Endometrial microvascular endothelial cells (primary cell): Measurements from ENCODE around the gene MNAT1. TPM values are rescaled to one million over a fixed set of nuclear protein-coding genes. Genes with fewer than 3 reads are reported as not detected.

Experiments
- in situ Hi-C: cut with HindIII; loops from 2 replicates; pipeline ENCODE4 v1.10.0; 2017; ENCODE audit warnings: low sequenced_read_pairs, low pct_unique_long_range_greater_than_20kb; ENCODE audit errors: inconsistent ontology term
- total RNA-seq: library from RNA; depleted of rRNA; stranded (reverse); fragments of >200 nt; gene quantifications from one replicate; pipeline ENCODE4 v1.2.3, GENCODE V29; 2015; ENCODE audit errors: inconsistent ontology term

Gene MNAT1
- total RNA-seq, 1 donor from 2014 or later: 29.2 TPM

GRCh38 chr14:60943637-60944032 lies 209.1 kb downstream of the MNAT1 start:
- in situ Hi-C loops: no loop called here

GRCh38 chr14:60944204-60944603 lies 209.6 kb downstream of the MNAT1 start:
- in situ Hi-C loops: no loop called here

DNA sequence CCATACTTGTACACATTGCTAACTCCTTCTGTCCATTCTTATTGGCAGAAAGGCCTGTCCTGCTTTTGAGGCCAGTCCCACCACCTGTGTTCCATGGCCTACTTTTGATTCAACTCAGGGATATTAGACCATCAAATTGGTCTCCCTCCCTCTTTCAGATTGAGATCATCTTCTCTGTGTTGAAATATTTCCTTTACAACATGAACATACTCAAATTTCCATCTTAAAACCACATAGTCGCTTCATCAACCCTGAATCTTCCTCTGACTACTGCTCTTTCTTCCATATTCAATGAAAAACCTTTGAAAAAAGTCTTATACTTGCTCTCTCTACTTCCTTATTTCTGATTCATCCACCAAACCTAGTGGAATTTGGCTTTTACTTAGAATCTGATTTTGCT lies 211.4 kb downstream of the MNAT1 start:
- in situ Hi-C loops: no loop called here

- in situ Hi-C loops: no loop called here
These were observed 212.2 kb downstream of the MNAT1 start for GRCh38 chr14:60946773-60947172.

GRCh38 chr14:60951776-60952435 lies 217.3 kb downstream of the MNAT1 start:
- in situ Hi-C loops: no loop called here

- in situ Hi-C loops: no loop called here
These were observed 221.6 kb downstream of the MNAT1 start for GRCh38 chr14:60956202-60956601.

DNA sequence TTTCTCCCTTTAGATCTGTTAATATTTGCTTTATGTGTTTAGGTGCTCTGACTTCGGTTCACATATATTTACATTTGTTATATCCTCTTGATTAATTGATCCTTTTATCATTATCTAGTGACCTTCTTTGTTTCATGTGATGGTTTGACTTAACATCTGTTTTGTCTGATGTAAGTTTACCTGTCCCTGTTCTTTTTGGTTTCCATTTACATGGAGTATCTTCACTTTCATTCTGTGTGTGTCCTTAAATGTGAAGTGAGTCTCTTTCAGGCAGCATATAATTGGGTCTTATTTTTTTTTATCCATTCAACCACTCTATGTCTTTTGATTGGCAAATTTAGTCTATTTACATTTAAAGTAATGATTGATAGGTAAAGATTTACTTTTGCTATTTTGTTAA lies 222.1 kb downstream of the MNAT1 start:
- in situ Hi-C loops: no loop called here

DNA sequence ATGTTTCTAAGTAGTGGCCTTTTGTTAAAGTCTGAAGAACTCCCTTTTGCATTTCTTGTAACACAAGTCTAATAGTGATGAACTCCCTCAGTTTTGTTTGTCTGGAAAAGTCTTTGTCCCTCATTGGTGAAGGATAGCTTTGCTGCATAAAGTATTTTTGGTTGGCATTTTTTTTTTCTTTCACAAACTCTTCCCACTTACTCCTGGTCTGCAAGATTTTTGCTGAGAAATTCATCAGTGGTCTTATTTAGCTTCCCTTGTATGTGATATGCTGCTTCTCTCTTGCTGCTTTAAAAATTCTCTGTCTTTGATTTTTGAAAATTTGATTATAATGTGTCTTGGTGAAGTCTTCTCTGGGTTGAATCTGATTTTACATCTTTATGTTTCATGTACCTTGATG lies 223.6 kb downstream of the MNAT1 start:
- in situ Hi-C loops: no loop called here

DNA sequence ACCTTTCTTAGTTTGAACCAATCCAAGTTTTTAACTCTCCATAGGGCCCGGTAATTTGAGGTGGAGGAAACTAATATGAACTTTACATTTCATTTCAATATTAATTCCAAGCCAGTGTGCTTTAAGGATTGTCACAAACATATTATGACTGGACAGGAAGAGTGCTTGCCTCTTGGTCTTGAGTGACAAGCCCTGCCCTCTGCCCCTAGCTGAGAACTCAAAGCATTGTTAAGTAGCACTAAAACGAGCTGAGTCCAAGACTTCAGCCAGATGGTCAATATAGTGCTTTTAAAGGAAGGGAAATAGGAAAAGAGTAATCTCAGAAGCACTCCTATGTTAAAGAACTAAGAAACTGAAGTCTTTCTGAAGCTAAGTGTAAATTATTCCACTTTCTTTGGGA lies 229.2 kb downstream of the MNAT1 start:
- in situ Hi-C loops: no loop called here

DNA sequence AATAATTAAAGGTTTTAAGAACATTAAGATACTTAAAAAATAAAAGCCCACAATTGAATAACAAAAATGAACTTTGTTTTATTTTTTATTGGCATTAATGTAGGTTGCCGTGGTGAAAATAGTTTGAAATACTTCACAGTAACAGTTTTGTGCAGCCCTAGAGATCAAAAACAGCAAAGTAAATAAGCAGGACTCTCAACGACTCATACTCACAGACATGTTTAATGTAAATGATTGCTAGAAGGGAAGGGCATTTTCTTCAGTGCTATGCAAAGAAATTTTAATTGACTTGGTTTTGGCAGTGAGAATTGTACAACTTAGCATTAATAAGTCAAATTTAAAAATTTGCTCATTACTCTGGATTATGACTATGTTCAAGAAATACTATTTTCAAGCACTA lies 230.3 kb downstream of the MNAT1 start:
- in situ Hi-C loops: no loop called here

GRCh38 chr14:60965402-60965801 lies 230.8 kb downstream of the MNAT1 start:
- in situ Hi-C loops: no loop called here

GRCh38 chr14:60968099-60968498 lies 233.5 kb downstream of the MNAT1 start:
- in situ Hi-C loops: no loop called here

DNA sequence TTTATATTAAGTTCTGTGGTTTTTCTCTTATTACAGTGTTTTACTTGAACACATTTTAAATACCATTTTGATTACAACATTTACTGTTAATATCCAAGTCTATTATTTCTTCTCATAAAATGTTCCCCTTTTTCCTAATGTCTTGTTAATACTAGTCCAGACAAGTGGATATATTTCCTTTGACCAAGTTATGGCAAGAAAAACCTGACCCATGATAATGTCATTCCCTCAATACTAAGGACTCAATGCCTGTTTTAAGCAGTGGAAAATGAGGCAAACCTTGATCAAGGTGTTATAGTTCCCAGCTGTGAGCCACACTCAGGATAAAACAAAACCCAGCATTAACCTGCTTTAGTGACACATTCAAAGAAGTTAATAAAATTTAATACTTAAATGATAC lies 234.1 kb downstream of the MNAT1 start:
- in situ Hi-C loops: no loop called here

DNA sequence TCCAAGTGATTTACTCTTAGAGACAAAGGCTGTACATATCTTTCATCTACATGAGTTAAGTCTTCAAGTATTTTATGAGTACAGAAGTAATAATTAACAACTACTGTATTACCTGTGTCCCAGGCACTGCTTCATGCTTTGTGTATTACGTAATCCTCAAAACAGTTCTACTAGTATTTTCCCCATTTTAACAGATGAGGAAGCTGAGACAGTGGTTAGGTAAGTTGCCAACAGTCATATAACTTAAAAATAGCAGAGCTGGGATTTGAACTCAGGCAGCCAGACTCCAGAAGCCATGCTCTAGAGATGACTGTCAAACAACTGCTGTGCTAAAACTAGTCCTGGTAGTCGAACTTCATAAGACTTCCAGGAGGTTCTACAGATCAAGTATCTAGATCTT lies 235.6 kb downstream of the MNAT1 start:
- in situ Hi-C loops: no loop called here

GRCh38 chr14:60971271-60971670 lies 236.7 kb downstream of the MNAT1 start:
- in situ Hi-C loops: no loop called here

DNA sequence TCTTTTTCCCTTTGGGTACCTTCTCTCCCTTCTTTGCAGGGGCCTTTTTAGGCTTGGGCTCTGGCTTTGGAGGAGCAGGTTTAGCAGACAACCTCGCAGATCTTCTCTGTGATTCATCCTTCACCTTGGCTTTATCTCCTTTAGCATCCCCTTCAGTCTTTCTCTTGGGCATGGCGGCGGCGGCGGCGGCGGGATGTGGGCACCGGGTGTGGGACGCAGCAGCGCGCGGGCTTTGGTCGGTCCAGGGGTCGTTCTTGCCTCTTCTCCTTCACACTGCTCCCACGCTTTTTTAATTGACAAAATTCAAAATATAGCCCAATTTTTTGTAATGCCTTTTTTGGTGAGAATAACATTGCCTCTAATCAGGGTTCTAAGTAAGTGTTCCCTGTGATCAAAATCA lies 237.7 kb downstream of the MNAT1 start:
- in situ Hi-C loops: no loop called here

DNA sequence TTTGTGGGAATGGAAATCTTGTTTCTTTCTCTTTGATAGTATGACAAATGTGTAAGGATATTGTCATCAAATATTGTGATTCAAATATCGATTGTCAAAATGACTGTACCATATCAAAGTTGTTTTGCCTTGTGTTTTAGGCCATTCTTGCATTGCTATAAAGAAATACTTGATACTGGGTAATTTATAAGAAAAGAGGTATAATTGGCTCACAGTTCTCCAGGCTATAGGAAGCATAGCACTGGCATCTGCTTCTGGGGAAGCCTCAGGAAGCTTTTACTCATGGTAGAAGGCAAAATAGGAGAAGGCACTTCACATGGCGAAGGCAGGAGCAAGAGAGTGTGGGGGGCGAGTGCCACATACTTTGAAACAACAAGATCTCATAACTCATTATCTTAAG lies 238.5 kb downstream of the MNAT1 start:
- in situ Hi-C loops: no loop called here

DNA sequence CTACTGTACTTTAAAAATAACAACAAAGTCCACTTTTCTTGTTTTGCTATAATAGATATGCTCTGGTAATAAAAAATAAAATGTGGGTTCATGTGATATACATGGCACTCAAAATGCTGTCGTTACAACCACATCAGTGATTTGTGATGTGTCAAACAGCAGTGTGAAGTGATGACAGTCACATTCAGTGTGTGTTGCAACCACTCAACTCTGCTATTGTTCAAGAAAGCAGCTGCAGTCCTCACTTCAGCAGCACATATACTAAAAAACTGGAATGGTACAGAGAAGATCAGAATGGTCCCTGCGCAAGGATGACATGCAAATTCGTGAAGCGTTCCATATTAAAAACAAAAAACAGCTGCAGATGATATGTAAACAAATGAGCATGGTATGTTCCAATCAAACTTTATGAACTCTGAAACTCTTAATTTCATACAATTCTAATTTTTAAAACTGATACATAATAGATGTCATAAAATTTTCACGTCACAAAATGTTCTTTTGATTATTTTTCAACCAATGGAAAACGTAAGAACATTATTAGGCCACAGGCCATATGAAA lies 239.6 kb downstream of the MNAT1 start:
- in situ Hi-C loops: no loop called here

DNA sequence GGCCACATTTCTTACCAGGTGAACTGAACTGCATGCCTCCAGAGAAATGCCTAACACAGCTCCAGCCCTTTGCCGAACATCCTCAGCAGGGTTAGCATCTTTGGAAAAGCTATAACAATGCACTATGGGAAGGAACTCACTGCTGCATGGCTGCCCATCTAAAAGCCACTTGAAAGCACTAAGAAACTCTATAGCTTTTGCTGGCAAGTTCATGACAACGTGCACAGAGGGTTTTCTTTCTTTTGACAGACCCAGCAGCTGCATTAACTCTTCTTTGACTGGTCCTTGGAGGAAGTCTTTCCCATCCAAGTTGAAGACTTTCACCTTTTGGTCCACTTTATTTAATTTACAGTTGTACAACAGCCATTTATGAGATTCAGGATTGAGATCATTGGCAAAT lies 241.0 kb downstream of the MNAT1 start:
- in situ Hi-C loops: no loop called here

GRCh38 chr14:60977847-60978246 lies 243.3 kb downstream of the MNAT1 start:
- in situ Hi-C loops: no loop called here
